K562 treated with DMSO at 1 percent for 12 hours (cell line): ENCODE results near the gene SRP72. TPM values are rescaled to one million over a fixed set of nuclear protein-coding genes. Genes with fewer than 3 reads are reported as not detected.

Source experiments
- total RNA-seq: library from RNA; unstranded; fragments of 300-600 nt; gene quantifications from 2 replicates; pipeline ENCODE4 v1.2.3, GENCODE V29; 2022; ENCODE audit not compliant: insufficient read depth

SRP72 gene, protein sequence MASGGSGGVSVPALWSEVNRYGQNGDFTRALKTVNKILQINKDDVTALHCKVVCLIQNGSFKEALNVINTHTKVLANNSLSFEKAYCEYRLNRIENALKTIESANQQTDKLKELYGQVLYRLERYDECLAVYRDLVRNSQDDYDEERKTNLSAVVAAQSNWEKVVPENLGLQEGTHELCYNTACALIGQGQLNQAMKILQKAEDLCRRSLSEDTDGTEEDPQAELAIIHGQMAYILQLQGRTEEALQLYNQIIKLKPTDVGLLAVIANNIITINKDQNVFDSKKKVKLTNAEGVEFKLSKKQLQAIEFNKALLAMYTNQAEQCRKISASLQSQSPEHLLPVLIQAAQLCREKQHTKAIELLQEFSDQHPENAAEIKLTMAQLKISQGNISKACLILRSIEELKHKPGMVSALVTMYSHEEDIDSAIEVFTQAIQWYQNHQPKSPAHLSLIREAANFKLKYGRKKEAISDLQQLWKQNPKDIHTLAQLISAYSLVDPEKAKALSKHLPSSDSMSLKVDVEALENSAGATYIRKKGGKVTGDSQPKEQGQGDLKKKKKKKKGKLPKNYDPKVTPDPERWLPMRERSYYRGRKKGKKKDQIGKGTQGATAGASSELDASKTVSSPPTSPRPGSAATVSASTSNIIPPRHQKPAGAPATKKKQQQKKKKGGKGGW
- total RNA-seq = 77.8 and 85.6 TPM in 2 replicates

DNA sequence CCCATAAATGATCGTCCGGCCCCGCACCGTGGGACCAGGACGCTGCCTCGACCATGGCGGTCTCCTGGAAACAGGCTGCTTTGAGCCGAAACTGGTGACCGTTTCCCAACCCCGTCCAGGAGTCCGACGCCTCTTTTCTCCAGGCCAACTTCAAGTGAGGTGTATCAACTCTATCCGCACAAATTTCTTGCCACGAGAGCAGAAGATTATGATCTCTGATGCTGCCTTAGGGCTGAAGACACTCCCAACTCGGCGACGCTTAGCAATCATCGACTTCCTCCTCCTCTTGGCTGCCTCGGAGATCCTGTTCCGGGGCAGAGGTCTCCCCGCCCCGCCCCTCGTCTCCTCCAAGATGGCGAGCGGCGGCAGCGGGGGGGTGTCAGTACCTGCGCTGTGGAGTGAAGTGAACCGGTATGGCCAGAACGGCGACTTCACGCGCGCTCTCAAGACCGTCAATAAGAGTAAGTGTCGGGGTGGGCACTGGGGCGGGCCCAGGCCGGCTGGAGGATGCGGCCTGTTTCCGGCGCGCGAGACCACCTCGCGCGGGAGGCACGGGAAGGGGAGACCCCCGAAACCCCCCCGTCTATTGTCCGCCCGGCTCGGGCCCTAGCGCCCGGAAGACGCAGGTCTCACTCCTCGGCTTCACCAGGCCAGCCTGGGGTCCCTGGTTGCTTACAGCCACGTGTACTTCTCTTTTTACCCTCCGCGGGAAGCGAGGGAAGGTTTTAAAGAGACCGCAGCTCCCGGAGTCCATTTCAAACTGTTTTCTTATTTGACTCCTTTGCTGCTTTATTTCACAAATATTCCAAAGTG, at the start of gene SRP72:
TSS of gene SRP72 (plus strand) at position 334 of the 813 bp plus-strand sequence. CDS start at position 353, 19 bp downstream.

DNA sequence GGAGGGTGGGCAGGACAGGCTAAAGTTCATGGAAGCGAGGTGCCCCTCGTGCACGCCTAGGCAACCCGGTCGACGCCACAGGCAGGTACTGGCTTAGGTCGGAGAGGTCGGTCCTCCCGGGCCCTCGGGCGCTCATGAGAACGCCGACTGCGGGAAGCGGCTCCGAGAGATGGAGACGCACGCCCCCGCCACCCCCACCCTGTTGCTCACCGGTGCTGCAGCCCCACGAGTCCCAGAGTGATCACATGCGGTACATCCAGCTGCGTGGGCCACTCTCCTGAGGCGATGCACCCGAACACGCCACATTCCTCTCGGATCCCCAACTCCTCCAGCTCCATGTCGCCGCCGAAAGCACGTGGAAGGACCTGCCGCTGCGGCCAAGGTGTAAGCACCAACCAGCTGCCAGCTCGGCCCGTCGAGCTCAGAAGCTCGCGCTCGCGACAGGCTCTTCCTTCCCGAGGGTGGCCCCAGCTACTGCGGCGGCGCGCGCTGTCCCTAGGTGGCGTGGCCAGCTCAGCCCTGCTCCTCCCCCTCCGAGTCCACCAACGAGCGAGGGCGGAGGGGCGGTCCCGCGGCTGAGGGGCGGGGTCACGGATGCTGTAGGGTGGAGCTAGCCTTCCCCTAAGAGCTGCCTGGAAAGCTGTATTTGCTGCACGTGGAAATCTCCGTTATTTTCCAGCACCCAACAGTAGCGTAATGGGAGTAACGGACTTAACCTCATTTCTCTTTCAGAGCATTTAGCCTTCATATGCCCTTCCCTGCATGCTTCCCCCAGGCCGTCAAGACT, 32.1 kb upstream of the SRP72 start, which contains the start of gene PPAT:
TSS of gene PPAT (minus strand) at position 476 of the 787 bp plus-strand sequence. CDS start at position 338, 138 bp downstream.

GRCh38 chr4:56505269-56506130, 38.1 kb downstream of the SRP72 start, which contains the start of gene ARL9:
ARL9 (plus strand) TSS chr4:56505791; CDS start chr4:56505863, 72 bp downstream.

Other genes with a start within 250 kb of the SRP72 start
- 3.4 and 6.0 TPM in 2 replicates for gene AASDH, start 80.1 kb upstream of the SRP72 start, total RNA-seq
- 4.8 and 15.4 TPM in 2 replicates for gene PPAT, start 32.0 kb upstream of the SRP72 start, total RNA-seq
- gene PAICS, start 31.4 kb upstream of the SRP72 start, total RNA-seq = 41.9 and 78.2 TPM in 2 replicates
- not detected in 2 replicates for gene ARL9, start 38.2 kb downstream of the SRP72 start, total RNA-seq
- not detected in 2 replicates for gene HOPX, start 213.7 kb downstream of the SRP72 start, total RNA-seq